H9 (cell line): ENCODE measurements around the gene JPH2. TPM values are rescaled to one million over a fixed set of nuclear protein-coding genes. Genes with fewer than 3 reads are reported as not detected.

ENCODE experiments used
- DNase-seq: peaks from one replicate; pipeline ENCODE4 v3.0.0-alpha.2; 2017
- H2AFZ ChIP-seq: one replicate; pipeline ENCODE4 v1.6.1; 2013; ENCODE audit warnings: mild to moderate bottlenecking, low read length, control low read depth, moderate library complexity
- H2AK5ac ChIP-seq: 2 replicates; pipeline ENCODE4 v1.6.1; 2013; ENCODE audit warnings: low read length, control low read depth, mixed read lengths; ENCODE audit not compliant: insufficient read length
- H2BK120ac ChIP-seq: one replicate; pipeline ENCODE4 v1.6.1; 2013; ENCODE audit warnings: low read depth, mild to moderate bottlenecking, low read length, control low read depth, inconsistent platforms; ENCODE audit not compliant: poor library complexity, severe bottlenecking
- H2BK12ac ChIP-seq: 2 replicates; pipeline ENCODE4 v1.6.1; 2013; ENCODE audit warnings: low read length, control low read depth, mixed read lengths, low read depth; ENCODE audit not compliant: insufficient read length
- H2BK15ac ChIP-seq: 2 replicates; pipeline ENCODE4 v1.6.1; 2013; ENCODE audit warnings: low read depth, low read length, control low read depth
- H2BK20ac ChIP-seq: one replicate; pipeline ENCODE4 v1.6.1; 2013; ENCODE audit warnings: low read depth, mild to moderate bottlenecking, low read length, control low read depth, inconsistent platforms; ENCODE audit not compliant: poor library complexity, severe bottlenecking
- H2BK5ac ChIP-seq: 2 replicates; pipeline ENCODE4 v1.6.1; 2013; ENCODE audit warnings: low read length, control low read depth, mixed read lengths; ENCODE audit not compliant: insufficient read length
- H3K14ac ChIP-seq: 2 replicates; pipeline ENCODE4 v1.6.1; 2013; ENCODE audit warnings: low read length, control low read depth; ENCODE audit not compliant: insufficient read depth
- H3K18ac ChIP-seq: 2 replicates; pipeline ENCODE4 v1.6.1; 2013; ENCODE audit warnings: low read depth, mild to moderate bottlenecking, mixed read lengths, low read length, control low read depth; ENCODE audit not compliant: insufficient read length
- H3K23ac ChIP-seq: 2 replicates; pipeline ENCODE4 v1.6.1; 2013; ENCODE audit warnings: low read length, control low read depth, mixed read lengths, low read depth; ENCODE audit not compliant: insufficient read length
- H3K23me2 ChIP-seq: 2 replicates; pipeline ENCODE4 v1.6.1; 2013; ENCODE audit warnings: low read depth, mild to moderate bottlenecking, mixed read lengths, low read length, control low read depth; ENCODE audit not compliant: insufficient read length, poor library complexity, severe bottlenecking
- H3K27ac ChIP-seq: 2 replicates; pipeline ENCODE4 v1.5.1; 2013; ENCODE audit warnings: low read length, control low read depth, mixed read lengths, low read depth; ENCODE audit not compliant: insufficient read length
- H3K27me3 ChIP-seq: 2 replicates; pipeline ENCODE4 v1.6.1; 2013; ENCODE audit warnings: low read length, control low read depth, inconsistent platforms; ENCODE audit not compliant: insufficient read depth
- H3K4ac ChIP-seq: 2 replicates; pipeline ENCODE4 v1.6.1; 2013; ENCODE audit warnings: low read depth, mild to moderate bottlenecking, control low read depth, inconsistent platforms, low read length, moderate library complexity
- H3K4me1 ChIP-seq: 2 replicates; pipeline ENCODE4 v1.6.1; 2013; ENCODE audit warnings: low read length, control low read depth, inconsistent platforms; ENCODE audit not compliant: insufficient read depth
- H3K4me2 ChIP-seq: 2 replicates; pipeline ENCODE4 v1.6.1; 2013; ENCODE audit warnings: low read length, control low read depth, mixed read lengths; ENCODE audit not compliant: insufficient read length, insufficient read depth
- H3K56ac ChIP-seq: 2 replicates; pipeline ENCODE4 v1.6.1; 2013; ENCODE audit warnings: low read depth, mild to moderate bottlenecking, mixed read lengths, low read length, control low read depth; ENCODE audit not compliant: insufficient read length
- H3K79me1 ChIP-seq: 2 replicates; pipeline ENCODE4 v1.6.1; 2013; ENCODE audit warnings: low read depth, mild to moderate bottlenecking, moderate library complexity, low read length, control low read depth, inconsistent platforms; ENCODE audit not compliant: insufficient read depth, poor library complexity, severe bottlenecking
- H3K79me2 ChIP-seq: 2 replicates; pipeline ENCODE4 v1.6.1; 2013; ENCODE audit warnings: low read length, control low read depth, inconsistent platforms; ENCODE audit not compliant: insufficient read depth
- H3K9ac ChIP-seq: 2 replicates; pipeline ENCODE4 v1.6.1; 2013; ENCODE audit warnings: low read length, control low read depth, mixed read lengths; ENCODE audit not compliant: insufficient read length; ENCODE audit errors: extremely low read depth
- H3K9me3 ChIP-seq: one replicate; pipeline ENCODE4 v1.6.1; 2013; ENCODE audit warnings: low read depth, low read length, inconsistent platforms; ENCODE audit not compliant: control insufficient read depth
- H3T11ph ChIP-seq: one replicate; pipeline ENCODE4 v1.6.1; 2013; ENCODE audit warnings: mild to moderate bottlenecking, low read length, control low read depth, inconsistent platforms
- H4K20me1 ChIP-seq: one replicate; pipeline ENCODE4 v1.6.1; 2013; ENCODE audit not compliant: control insufficient read depth, insufficient read length, insufficient read depth
- H4K5ac ChIP-seq: 2 replicates; pipeline ENCODE4 v1.6.1; 2013; ENCODE audit warnings: low read depth, mild to moderate bottlenecking, mixed read lengths, low read length, control low read depth; ENCODE audit not compliant: insufficient read length
- H4K8ac ChIP-seq: replicated peaks from 2 replicates; pipeline ENCODE4 v1.6.1; 2013; ENCODE audit warnings: low read length, control low read depth, mixed read lengths, low read depth; ENCODE audit not compliant: insufficient read length
- H4K91ac ChIP-seq: 2 replicates; pipeline ENCODE4 v1.6.1; 2013; ENCODE audit warnings: low read depth, mild to moderate bottlenecking, moderate library complexity, mixed read lengths, low read length, control low read depth; ENCODE audit not compliant: insufficient read length
- H3K27ac Mint-ChIP-seq, 3 experiments: 2 replicates in 2 of 3; 3 replicates in 1 of 3; pipeline ENCODE4 v1.8.0; 2020 to 2021; ENCODE audit warnings: mixed read lengths in 3 of 3, mild to moderate bottlenecking in 1 of 3, moderate library complexity in 1 of 3
- H3K27me3 Mint-ChIP-seq: 2 replicates; pipeline ENCODE4 v1.8.0; 2021; ENCODE audit warnings: low read depth, mild to moderate bottlenecking, moderate library complexity, mixed read lengths
- H3K36me3 Mint-ChIP-seq, 3 experiments: 2 replicates in 2 of 3; 3 replicates in 1 of 3; pipeline ENCODE4 v1.8.0; 2020 to 2021; ENCODE audit warnings: low read depth in 3 of 3, mixed read lengths in 3 of 3; ENCODE audit not compliant: insufficient read depth in 1 of 3
- H3K4me1 Mint-ChIP-seq, 2 experiments: 2 replicates each; pipeline ENCODE4 v1.8.0; 2020; ENCODE audit warnings: mixed read lengths in 2 of 2
- H3K4me3 Mint-ChIP-seq, 2 experiments: 2 replicates in 1 of 2; 3 replicates in 1 of 2; pipeline ENCODE4 v1.8.0; 2020 to 2021; ENCODE audit warnings: mild to moderate bottlenecking in 2 of 2, mixed read lengths in 2 of 2, moderate library complexity in 1 of 2
- H3K9me3 Mint-ChIP-seq, 2 experiments: 2 replicates in 1 of 2; 3 replicates in 1 of 2; pipeline ENCODE4 v1.8.0; 2020; ENCODE audit warnings: mild to moderate bottlenecking in 2 of 2, mixed read lengths in 2 of 2, moderate library complexity in 1 of 2
- CTCF ChIP-seq: fragments of 200-600 bp; sonication (generic); conservative IDR thresholded peaks from 3 replicates; pipeline ENCODE4 v1.8.0; 2021; ENCODE audit warnings: antibody characterized with exemption, mild to moderate bottlenecking
- WGBS: extraction: QIAGEN DNeasy Blood & Tissue Kit; methylation state at CpG from one replicate; pipeline ENCODE4 v1.1.7; 2013; ENCODE audit warnings: missing lambda C conversion rate, low lambda C conversion rate, mixed read lengths; ENCODE audit not compliant: insufficient read length; ENCODE audit errors: extremely low coverage; 5-methylcytosine and 5-hydroxymethylcytosine counted together
- total RNA-seq: library from RNA; stranded (reverse); gene quantifications from 2 replicates; pipeline ENCODE4 v1.2.1, GENCODE V29; 2021

The JPH2 gene
- total RNA-seq, 1 experiment from 2014 or later, result 0.31 TPM

GRCh38 chr20:44071057-44071456, 115.9 kb downstream of the JPH2 start:
- Histone ChIP-seq H4K5ac (no peak overlapping the region), H3K23ac (no peak overlapping the region)

More at GRCh38 chr20:44071057-44071456, 115.9 kb downstream of the JPH2 start:
- Mint-ChIP-seq H3K9me3 (no peaks in the 10 kb centered on the region), H3K4me3 (no peak overlapping the region), H3K27ac (no peak overlapping the region; a peak in 1 of 7 replicates), H3K36me3 (no peaks in the 10 kb centered on the region), H3K27me3 (no peaks in the 10 kb centered on the region; the same call in 1 of the 2 replicates), H3K4me1 (peaks cover 18 to 27% of the 10 kb centered on the region in 2 experiments)
- no peak overlapping the region for H2AK5ac ChIP-seq
- no peak overlapping the region for H3K4me2 ChIP-seq
- H2AFZ ChIP-seq, result no peak overlapping the region
- H2BK120ac ChIP-seq, result no peak overlapping the region
- H3K79me2 ChIP-seq, result no peaks in the 10 kb centered on the region
- no CpG with 5 or more reads among the region's 10 CpGs for WGBS
- H3K9me3 ChIP-seq, result no peaks in the 10 kb centered on the region
- H3K27me3 ChIP-seq, result no peaks in the 10 kb centered on the region
- H3K9ac ChIP-seq, result no peak overlapping the region
- H3K4ac ChIP-seq, result no peak overlapping the region
- H3K14ac ChIP-seq, result no peak overlapping the region
- DNase-seq, result no peak
- no peaks in the 10 kb centered on the region for H3K23me2 ChIP-seq
- H2BK15ac ChIP-seq, result no peak overlapping the region
- no peaks in the 10 kb centered on the region for H4K20me1 ChIP-seq
- H3K27ac ChIP-seq, result no peak overlapping the region
- no peak overlapping the region for H3T11ph ChIP-seq
- no peak overlapping the region for H2BK5ac ChIP-seq
- TF ChIP-seq CTCF, result no peak
- H3K56ac ChIP-seq, result no peak overlapping the region
- no peak overlapping the region for H4K91ac ChIP-seq
- H3K79me1 ChIP-seq, result no peaks in the 10 kb centered on the region
- H2BK20ac ChIP-seq, result no peak overlapping the region
- no peaks in the 10 kb centered on the region; the same call in 1 of the 2 replicates for H3K4me1 ChIP-seq
- no peak overlapping the region for H2BK12ac ChIP-seq
- no peak overlapping the region for H4K8ac ChIP-seq
- H3K18ac ChIP-seq, result no peak overlapping the region
